ENCODE data around the gene SPECC1. TPM values are rescaled to one million over a fixed set of nuclear protein-coding genes. Genes with fewer than 3 reads are reported as not detected.

The SPECC1 gene
- total RNA-seq, 4 donors from 2014 or later: 72.1 to 133 (median 83.7) TPM

GRCh38 chr17:20306924-20307323 lies 297.8 kb downstream of the SPECC1 start:
- peaks cover 0 to 17% (median 0%) of the 10 kb centered on the region in 3 donors for H3K36me3 ChIP-seq
- no peak for DNase-seq
- H3K9me3 ChIP-seq: peaks cover 0 to 12% (median 2%) of the 10 kb centered on the region in 4 donors
- H3K27ac ChIP-seq: no peak overlapping the region
- H3K27me3 ChIP-seq: no peaks in the 10 kb centered on the region
- H3K4me1 ChIP-seq: no peaks in the 10 kb centered on the region
- no peak overlapping the region for H3K4me3 ChIP-seq
- TF ChIP-seq, protein P1, sequence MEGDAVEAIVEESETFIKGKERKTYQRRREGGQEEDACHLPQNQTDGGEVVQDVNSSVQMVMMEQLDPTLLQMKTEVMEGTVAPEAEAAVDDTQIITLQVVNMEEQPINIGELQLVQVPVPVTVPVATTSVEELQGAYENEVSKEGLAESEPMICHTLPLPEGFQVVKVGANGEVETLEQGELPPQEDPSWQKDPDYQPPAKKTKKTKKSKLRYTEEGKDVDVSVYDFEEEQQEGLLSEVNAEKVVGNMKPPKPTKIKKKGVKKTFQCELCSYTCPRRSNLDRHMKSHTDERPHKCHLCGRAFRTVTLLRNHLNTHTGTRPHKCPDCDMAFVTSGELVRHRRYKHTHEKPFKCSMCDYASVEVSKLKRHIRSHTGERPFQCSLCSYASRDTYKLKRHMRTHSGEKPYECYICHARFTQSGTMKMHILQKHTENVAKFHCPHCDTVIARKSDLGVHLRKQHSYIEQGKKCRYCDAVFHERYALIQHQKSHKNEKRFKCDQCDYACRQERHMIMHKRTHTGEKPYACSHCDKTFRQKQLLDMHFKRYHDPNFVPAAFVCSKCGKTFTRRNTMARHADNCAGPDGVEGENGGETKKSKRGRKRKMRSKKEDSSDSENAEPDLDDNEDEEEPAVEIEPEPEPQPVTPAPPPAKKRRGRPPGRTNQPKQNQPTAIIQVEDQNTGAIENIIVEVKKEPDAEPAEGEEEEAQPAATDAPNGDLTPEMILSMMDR (IDR thresholded peaks at IDR 0.05): no peak
- no peak for TF ChIP-seq POLR2A (IDR thresholded peaks at IDR 0.05)

- no peaks in the 10 kb centered on the region for H3K27me3 ChIP-seq
- no peak for TF ChIP-seq POLR2A (IDR thresholded peaks at IDR 0.05)
- TF ChIP-seq, protein P1 (IDR thresholded peaks at IDR 0.05): no peak
Observed at GRCh38 chr17:20307326-20307910, 298.3 kb downstream of the SPECC1 start.

GRCh38 chr17:20310481-20310880 lies 301.3 kb downstream of the SPECC1 start:
- H3K4me1 ChIP-seq: no peaks in the 10 kb centered on the region
- peaks cover 0 to 12% (median 2%) of the 10 kb centered on the region in 4 donors for H3K9me3 ChIP-seq
- no peak for TF ChIP-seq POLR2A (IDR thresholded peaks at IDR 0.05)
- TF ChIP-seq, protein P1 (IDR thresholded peaks at IDR 0.05): no peak

More at GRCh38 chr17:20307326-20307910, 298.3 kb downstream of the SPECC1 start:
- Histone ChIP-seq H3K27ac (no peak overlapping the region), H3K4me1 (no peaks in the 10 kb centered on the region), H3K9me3 (peaks cover 0 to 12% (median 2%) of the 10 kb centered on the region in 4 donors), H3K4me3 (no peak overlapping the region), H3K36me3 (peaks cover 0 to 17% (median 0%) of the 10 kb centered on the region in 3 donors)
- no peak for DNase-seq

DNA sequence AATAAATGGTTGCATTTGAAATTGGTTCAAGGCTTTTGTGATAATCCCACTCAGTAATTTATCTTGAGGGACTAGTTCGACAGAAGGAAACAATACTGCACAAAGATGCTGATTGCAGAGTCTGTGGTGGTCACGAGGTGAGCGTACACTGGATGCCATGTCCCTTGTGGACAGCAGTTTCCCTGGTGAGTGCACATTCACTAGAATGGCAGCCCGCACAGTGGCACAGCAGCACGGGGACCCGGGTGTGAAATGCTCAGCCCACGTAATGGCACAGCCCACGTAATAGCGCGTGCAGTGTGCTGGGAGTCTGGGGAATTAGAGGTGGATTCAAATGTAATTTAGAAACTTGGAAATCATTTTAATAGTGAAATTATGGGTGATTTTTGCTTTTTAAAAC lies 304.1 kb downstream of the SPECC1 start:
- TF ChIP-seq, protein P1 (IDR thresholded peaks at IDR 0.05): no peak
- no peak for TF ChIP-seq POLR2A (IDR thresholded peaks at IDR 0.05)
- Histone ChIP-seq H3K4me1 (no peaks in the 10 kb centered on the region), H3K27ac (no peak overlapping the region), H3K9me3 (no peaks in the 10 kb centered on the region), H3K36me3 (no peaks in the 10 kb centered on the region), H3K27me3 (no peaks in the 10 kb centered on the region), H3K4me3 (no peak overlapping the region)
- DNase-seq: no peak

More at GRCh38 chr17:20310481-20310880, 301.3 kb downstream of the SPECC1 start:
- Histone ChIP-seq H3K36me3 (peaks cover 0 to 17% (median 0%) of the 10 kb centered on the region in 3 donors), H3K27me3 (no peaks in the 10 kb centered on the region), H3K4me3 (no peak overlapping the region), H3K27ac (no peak overlapping the region)
- DNase-seq: no peak

GRCh38 chr17:20313891-20314290 lies 304.7 kb downstream of the SPECC1 start:
- no peak for TF ChIP-seq POLR2A (IDR thresholded peaks at IDR 0.05)
- TF ChIP-seq, protein P1 (IDR thresholded peaks at IDR 0.05): no peak
- no peak for DNase-seq

More at GRCh38 chr17:20313891-20314290, 304.7 kb downstream of the SPECC1 start:
- no peaks in the 10 kb centered on the region for H3K27me3 ChIP-seq
- H3K9me3 ChIP-seq: no peaks in the 10 kb centered on the region
- H3K4me1 ChIP-seq: no peaks in the 10 kb centered on the region
- H3K36me3 ChIP-seq: no peaks in the 10 kb centered on the region
- no peak overlapping the region for H3K27ac ChIP-seq
- no peak overlapping the region for H3K4me3 ChIP-seq
